Measurements from ENCODE around the gene TIMP3. TPM values are rescaled to one million over a fixed set of nuclear protein-coding genes. Genes with fewer than 3 reads are reported as not detected.
A peak's percentile ranks its signal among the peaks of the same experiment; 100 is the strongest.
"Not testable (repeated sequence)": the region's sequence is repeated elsewhere in the genome, so short reads cannot be mapped to it uniquely, and the experiment has no call there.

TIMP3 gene
- 98.1 TPM for polyA plus RNA-seq (2013, experiment 1 of 2; ENCODE audit: insufficient read length)
- 83.8 TPM for polyA plus RNA-seq (2013, experiment 2 of 2; ENCODE audit: insufficient read length)

DNA sequence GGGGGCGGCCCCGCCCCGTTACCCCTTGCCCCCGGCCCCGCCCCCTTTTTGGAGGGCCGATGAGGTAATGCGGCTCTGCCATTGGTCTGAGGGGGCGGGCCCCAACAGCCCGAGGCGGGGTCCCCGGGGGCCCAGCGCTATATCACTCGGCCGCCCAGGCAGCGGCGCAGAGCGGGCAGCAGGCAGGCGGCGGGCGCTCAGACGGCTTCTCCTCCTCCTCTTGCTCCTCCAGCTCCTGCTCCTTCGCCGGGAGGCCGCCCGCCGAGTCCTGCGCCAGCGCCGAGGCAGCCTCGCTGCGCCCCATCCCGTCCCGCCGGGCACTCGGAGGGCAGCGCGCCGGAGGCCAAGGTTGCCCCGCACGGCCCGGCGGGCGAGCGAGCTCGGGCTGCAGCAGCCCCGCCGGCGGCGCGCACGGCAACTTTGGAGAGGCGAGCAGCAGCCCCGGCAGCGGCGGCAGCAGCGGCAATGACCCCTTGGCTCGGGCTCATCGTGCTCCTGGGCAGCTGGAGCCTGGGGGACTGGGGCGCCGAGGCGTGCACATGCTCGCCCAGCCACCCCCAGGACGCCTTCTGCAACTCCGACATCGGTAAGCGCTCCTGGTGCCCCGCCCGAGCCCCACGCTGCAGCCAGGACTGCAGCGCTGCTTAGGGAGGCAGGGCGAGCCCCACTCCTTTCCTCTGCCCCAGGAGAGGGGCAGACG is at the start of gene TIMP3:
TIMP3 (plus strand) TSS at position 169 of the 700 bp plus-strand sequence; CDS start at position 466, 297 bp downstream.
- DNase-seq, result peak; percentile 85

DNA sequence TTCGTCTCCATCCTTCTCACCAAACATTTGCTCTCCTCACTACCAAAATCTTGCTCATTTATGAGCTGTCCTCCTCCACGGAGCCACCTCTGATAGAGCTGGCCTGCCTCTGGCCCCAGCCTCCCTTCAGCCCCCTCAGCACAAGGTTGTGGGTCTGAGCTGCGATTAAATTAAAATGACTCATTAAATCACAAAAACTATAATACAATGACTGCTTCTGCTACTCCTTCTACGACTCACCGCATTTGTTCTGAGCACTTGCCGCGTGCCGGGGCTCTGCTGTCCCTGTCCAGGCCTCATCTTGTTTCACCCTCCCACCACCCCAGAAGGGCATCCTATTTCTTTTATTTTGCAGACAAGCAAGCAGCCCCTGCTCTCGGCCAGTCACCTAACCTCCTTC is 49.2 kb upstream of the TIMP3 start:
- DNase-seq, result peak; percentile 41

DNA sequence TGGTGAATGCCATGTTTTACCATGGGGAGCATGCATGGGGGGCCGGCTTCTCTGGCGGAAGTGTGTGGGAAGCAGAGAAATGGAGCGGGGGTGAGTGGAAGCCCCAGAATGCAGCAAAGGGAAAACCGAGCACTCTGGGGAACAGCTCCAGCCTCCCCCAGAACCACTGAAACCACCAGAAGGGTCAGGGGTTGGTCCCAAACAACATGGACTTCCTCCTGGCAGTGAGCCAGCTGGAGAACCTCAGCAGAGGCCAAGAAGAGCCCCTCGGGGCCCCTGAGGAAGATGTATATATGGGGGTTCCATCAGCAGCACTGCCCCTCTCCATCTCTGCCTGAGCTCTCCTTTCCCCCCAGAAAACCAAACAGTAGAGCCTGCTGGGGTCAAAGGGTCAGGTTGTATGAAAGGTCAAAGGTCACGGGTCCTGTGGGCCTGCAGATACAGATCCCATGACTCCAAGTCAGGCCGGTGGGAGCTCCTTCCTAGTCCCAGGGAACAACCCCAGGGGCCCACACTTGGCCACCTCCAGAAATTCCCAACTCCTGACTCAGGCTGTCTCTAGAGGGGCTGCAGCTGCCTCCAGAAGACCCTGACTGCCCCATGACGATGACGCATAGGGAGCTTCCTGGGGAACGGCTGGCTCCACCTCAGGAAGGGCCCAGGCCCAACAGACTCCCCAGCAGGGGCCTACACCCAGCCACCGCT is 48.5 kb upstream of the TIMP3 start:
- peak; percentile 73 for DNase-seq

DNA sequence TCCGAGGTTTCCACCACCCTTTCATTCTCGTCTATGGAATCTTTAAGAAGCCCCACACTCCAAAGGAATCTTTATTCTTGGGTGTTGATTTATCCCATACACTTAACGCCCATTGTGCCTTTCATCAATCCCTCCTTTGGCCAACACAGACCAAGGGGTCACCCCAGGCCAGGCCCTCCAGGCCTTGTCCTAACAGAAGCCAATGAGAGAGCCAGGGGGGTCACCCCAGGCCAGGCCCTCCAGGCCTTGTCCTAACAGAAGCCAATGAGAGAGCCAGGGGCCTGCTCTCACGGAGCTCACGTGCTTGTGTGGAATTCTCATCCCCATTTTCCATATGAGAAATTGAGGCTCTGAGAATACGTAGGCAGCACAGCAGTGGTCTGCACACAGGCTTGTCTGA is 47.9 kb upstream of the TIMP3 start:
- no peak for DNase-seq

DNA sequence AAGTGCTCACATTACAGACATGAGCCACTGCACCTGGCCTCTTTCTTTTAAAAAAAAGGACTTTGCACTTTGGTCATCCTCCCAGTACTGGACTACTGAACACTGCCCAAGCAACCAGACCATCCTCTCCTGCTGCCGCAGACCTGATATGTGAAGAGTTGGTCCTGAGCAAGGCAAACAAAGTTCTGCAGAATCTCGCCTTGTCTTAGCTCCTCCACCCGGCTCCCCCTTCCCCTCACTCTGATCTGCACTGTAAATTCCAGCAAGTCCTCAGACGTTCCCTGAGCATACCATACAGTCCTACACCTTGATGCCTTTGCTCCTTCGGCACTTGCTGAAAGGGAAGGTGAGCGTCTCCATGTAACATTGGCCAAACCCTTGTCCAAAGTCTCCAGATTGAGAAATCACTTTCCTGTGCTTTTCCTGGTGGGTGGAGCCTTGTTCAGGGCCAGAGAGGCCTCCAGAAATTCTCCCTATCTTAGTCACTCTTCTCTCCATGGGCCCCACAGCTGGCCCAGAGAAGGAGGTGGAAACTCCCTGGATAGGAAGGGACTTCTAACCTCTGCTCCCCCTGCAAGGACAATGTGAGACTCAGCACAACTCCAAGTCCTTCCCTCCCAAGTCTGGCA is 47.0 kb upstream of the TIMP3 start:
- DNase-seq, result peak; percentile 60

DNA sequence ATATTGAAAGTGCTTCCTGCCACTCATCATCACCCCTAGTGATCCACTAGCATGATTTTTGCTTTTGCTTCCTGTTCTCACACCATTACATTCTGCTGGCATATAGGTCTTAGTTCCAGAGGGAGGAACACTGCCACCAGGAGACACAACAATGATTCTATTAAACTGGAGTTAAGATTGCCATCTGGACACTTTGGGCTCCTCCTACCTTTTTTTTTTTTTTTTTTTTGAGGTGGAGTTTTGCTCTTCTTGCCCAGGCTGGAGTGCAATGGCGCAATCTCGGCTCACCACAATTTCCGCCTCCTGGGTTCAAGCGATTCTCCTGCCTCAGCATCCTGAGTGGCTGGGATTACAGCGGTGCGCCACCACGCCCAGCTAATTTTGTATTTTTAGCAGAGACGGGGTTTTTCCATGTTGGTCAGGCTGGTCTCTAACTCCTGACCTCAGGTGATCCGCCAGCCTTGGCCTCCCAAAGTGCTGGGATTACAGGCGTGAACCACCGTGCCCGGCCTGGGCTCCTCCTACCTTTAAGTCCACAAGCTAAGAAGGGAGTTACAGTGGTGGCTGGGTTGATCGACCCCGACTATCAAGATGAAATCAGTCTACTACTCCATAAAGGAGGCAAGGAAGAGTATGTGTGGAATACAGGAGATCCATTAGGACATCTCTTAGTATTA is 44.3 kb upstream of the TIMP3 start:
- DNase-seq, result not testable (repeated sequence)

DNA sequence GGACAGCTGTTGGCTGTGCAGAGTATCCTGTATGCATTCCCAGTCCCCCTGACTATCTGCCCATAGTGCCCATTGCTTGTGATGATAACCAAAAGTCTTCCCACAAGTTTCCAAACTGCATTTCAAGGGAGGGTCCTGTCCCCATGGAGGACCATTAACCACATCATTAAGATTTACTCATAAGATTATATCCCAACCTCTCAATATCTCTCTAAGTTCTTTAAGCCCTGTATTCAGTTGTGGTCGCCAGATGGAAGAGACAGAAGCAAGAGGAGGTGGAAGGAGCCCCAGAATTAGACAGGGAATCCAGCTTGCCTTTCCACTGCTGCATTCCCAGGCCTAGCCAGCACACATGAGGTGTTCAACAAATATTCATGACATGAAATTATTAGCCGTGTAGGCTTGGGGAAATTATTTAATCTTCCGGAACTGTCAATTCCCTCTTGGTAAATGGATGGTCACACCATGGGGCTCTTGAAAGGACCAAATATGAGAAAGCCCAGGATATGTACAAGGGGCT is 42.6 kb upstream of the TIMP3 start:
- DNase-seq, result no peak

DNA sequence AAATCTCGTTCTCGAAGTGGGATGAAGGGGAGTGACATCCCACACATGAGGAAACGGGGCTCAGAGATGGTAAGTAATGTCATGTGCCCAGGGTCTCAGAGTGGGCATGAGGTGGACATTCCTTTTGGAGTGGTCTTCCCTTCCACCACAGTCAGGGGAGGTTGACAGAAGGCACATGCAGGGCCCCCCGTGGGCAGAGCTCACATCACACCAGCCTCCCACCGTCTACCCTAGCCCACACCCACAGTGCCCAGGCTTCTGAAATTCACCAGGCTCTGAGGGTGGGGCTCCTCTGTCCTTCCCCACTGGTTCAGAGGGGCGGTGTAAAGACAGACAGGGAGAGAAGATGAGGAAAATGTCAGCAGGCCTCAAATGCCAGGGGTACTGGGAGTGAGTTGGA is 41.1 kb upstream of the TIMP3 start:
- no peak for DNase-seq

DNA sequence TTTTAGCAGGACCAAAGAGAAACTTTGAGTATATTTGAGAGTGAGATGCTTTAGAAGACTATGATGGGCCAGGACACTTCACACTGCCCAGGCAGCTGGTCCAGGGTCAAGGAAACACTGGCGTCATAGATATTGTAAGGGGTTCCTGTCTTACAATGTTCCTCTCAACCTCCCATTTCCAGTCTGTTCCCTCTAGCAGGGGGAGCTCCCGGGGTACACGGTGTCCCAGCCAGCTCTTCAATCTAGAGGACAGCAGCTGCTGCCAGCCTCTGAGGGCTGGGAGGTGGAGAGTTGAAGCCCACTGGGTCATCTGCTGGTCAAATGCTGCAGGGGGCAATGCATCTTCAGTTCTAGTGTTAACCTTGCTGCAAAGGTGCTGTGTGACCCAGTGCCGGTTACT is 40.7 kb upstream of the TIMP3 start:
- DNase-seq, result no peak

DNA sequence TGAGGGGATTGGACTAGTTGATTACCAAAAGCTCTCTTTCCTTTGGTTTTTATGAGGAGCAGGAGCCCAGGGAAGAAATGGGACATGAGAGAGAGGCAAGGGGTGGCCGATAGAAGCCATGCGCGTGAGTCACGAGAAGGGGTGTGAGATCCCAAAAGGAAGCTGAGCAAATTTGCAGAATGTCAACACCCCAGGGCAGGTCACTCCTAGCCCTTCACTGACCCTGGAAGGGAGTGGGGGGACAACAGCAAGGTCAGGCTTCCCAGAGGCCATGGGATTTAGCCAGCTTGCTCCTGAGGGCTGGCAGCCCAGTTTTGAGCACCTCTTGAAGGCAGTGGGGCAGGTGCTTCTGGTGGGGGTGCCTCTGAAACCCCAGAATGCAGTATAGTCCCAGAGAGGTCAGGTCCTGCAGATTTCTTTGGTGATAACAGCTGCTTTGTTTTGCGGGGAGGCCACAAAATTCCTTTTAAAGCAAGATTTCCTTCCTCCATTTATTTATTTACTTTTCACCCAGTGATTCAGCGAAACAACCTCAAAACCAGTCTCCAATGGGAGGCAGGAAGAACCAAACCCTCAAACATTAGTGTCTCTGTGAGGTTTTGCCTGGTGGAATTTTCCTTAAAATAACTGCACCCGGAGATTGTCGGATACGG is 40.1 kb upstream of the TIMP3 start:
- DNase-seq, result peak; percentile 68

DNA sequence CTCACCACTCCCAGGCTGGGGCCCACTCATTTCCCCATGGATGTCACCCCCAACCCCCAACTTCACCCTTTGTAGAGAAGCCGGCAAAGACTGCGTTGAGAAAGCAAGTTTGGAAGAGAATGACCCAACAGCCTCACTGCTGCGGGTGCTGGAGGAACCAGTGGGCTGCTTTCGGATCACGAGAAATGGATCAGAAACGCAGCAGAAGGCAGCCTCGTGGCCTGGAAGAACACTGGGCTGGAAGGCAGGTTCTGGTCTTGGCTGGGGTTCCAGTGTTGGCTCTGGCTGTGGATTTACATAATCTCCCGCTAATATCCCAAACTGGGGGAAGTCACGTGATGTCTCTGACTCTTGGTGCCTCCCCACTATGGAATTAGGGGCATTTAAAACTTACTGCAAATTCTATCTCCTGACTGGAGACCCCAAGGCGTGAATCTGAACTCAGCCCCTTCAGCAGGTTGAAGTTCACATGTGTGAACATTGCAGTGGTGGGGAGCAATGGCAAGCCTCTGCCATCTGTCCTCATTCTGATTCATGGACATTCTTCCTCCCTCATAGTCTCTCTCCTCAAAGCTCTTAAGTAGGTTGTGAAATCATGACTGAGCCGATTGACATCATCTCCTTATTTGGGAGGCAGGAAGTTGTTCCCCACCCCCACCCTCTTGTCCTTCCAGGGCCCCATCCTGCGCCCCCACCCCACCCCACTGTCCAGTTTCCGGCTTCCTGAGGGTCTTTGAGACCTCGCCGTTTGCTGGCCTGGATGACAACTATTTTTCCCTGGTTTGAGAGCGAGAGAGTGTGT is 37.0 kb upstream of the TIMP3 start:
- DNase-seq, result peak; percentile 64

DNA sequence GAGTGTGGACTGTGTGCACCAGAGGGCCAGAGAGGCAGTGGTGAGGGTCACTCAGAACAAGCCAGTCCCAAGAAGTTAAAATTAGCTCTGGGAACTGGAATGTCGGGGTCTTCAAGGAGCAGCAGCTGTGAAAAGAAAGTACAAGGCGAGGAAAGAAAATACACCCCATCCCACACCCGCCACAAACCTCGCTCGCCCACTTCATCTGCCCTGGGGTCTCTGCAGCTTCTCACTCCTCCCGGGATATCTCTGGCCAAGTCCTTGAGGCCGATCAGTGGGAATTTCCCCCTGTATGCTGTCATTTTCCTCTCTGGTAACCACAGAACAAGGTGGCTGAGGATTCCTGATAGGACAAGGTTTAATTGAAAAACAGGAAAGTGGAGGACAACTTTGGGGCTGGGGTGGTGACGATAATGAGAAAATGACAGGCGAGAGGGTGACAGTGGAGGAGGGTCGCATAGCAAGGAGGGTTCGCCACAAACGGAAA is 36.3 kb upstream of the TIMP3 start:
- no peak for DNase-seq

DNA sequence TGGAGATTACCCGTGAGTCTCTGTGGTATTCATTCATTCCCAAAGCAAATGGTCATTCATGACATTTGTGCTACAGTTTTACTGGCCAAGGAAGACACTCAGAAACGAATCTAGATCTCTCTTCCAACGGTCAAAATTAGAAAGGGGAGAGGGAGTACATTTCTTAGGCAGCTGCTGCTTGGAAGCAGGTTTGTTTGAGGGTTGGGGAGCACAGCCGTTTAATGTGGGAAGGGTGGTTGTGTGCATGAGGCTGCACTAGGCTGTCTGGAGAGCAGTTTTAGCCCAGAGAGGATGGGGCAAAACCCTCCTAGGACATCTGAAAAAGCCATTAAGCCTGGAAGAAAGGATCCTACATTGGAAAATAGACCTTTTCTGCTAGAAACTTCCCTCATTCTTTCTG is 29.7 kb upstream of the TIMP3 start:
- no peak for DNase-seq

DNA sequence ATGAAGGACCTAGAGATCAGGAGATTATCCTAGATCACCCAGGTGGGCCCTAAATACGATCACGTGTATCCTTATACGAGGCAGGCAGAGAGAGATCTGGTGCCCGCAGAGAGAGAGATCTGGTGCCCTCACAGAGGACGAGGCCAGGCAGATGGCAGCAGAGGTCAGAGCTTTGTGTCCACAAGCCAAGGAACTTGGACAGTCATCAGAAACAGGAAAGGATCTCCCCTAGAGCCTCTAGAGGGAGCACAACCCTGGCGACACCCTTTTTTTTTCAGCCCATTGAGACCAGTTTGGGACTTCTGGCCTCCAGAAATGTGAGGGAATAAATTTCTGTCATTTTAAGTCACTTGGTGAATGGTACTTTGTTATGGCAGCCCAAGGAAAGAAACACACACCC is 25.5 kb upstream of the TIMP3 start:
- no peak for DNase-seq

DNA sequence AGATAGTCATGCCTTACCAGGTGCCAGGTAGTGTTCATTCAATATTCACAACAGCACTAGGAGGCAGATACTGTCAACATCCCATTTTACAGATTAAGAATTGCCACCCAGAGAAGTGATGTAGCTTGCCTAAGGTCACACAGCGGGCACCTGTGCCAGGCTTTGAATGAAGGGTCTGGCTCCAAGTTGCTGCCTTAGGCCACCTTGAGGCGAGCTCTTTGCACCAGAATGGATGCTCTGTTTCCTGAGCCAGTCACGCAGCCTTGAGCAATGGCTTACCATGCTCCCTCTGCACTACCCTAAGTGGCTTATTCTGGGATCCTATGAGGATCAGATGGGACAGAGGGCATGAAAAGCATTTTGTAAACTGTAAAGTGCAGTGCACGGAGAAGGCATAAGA is 25.1 kb upstream of the TIMP3 start:
- DNase-seq, result no peak

DNA sequence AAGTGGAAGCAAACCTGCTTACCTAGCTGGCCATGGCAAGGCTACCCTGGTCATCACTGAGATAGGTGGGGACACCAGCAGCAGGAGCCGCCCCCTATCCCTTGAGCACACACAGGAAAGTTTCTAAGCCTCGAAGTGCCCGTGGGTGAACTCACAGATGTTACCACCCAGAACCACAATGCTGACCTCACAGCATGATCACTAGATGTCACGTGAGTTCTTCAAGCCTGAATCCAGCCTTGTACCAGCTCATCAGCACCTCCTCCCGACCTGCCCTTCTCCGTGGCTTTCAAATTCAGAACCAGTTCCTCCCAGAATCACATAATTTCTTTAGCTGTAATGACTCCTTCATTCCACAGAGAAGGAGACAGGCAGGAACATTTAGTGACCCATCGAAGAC is 24.7 kb upstream of the TIMP3 start:
- DNase-seq, result no peak

DNA sequence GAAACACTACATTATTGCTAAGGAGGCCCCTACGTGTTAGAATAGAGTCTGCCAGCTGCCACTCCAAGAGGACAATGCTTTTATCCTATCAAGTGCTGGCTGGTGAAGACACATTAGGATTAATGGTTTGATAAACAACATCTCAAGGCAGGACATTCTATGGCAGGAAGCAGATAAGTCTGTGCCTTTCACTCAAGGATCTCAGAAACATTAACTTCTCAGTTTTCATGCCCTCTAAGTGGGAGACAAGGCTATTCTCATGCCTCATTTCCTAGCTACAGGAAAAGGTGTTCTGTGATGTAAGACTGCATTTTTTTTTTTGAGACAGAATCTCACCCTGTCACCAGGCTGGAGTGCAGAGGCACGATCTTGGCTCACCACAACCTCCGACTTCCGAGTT is 23.5 kb upstream of the TIMP3 start:
- DNase-seq, result no peak

DNA sequence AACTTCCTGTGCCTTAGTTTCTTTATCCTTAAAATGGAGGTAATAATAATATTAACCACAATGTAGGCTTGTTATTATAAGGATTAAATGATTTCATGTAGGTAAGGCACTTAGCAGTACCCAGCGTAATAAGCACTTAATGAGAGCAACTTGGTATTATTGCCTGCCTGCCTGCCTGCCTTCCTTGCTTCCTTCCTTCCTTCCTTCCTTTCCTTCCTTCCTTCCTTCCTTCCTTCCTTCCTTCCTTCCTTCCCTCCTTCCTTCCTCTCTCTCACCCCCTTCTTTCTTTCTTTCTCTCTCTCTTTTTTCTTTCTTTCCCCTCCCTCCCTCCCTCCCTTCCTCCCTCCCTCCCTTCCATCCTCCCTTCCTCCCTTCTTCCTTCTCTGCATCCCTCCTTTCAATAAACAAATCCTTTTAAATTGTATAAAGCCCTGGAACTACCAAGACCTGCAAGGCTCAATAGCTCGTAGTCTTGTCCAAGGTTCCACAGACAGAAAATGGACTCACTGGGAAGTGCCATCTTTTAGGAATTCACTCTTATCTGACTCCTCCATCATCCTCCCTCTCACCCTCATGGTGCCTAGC is 20.7 kb upstream of the TIMP3 start:
- DNase-seq, result no peak

DNA sequence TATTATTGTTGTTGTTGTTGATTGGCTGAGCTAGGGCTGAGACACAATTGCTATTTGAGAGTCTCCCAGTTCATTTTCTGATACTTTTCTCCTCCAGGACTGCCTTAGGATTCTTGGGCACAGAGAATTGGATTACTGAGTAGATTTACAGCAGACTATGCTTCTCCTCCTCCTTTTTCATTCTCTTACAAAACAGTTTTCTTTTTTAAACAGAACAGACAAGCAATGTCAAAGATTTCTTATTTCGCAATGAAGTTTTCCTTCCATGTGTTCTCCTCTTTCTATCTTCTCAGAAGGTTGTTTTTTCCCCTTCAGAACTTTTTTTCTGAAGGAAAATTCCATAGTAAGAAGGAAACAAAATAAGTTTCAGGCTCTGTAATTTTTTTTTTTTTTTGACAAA is 19.8 kb upstream of the TIMP3 start:
- DNase-seq, result no peak

DNA sequence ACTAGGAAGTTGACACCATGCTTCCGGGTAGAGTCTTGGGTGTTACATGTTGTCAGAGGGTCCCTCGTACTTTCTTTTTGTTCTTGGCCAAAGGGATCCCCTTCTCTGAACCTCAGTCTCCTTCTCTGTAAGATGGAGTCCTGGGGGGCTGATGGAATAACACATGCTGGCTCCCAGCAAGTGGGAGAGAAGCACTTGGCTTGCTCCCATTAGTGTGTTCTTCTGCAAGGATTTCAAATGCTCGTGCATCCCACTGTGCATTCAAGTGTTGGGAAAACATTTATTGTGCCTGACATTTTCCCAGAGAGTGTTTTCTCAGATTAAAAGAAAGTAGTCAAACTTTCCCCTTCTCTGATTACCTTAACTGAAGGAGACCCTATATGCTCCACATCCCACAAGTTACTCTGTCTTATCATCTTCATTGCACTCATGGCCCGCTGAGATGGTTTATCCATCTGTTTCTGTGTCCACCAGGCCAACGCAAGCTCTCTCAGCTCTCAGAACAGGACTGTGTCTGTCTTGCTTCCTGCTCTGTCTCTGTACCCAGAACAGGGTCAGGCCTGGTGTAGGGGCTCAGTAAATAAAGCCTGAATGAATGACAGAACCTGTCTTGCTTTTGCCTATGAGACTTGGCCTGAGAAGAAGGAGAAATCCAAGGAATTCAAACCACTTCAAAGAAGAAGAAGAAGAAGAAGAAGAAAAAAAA is 16.0 kb upstream of the TIMP3 start:
- no peak for DNase-seq
